T-helper 22 cell (primary cell): ENCODE results near the gene GPR160.

Experiments used
- DNase-seq: peaks from one replicate; pipeline ENCODE4 v3.0.0-alpha.2; 2020; ENCODE audit warnings: low read depth

The GPR160 gene

DNA sequence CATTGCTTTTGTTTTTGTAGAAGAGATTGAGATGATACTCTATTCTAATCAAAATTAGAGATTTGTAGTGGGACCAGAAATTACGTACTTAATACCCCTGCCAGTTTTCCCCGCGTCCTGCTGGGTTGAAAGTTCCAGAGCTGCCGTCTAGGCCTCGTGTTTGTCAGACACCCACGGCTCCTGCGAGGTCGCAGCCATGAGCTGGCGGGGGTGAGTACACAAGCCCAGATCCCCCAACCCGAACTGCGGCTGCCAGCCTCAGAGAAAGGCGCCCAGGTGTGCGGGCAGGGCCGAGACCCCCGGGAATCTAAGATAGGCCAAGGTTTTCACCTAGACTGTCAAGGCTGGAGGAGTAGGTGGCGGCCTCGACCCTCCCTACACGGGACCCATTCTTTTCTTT is 26.3 kb downstream of the GPR160 start:
- DNase-seq, result no peak

GRCh38 chr3:170075441-170076091 is 37.8 kb downstream of the GPR160 start:
- no peak for DNase-seq

GRCh38 chr3:170076715-170077238 is 39.0 kb downstream of the GPR160 start:
- DNase-seq, result no peak

- no peak for DNase-seq
Observed at GRCh38 chr3:170077361-170077760, 39.6 kb downstream of the GPR160 start.

- no peak for DNase-seq
Observed at GRCh38 chr3:170078620-170079281, 41.0 kb downstream of the GPR160 start.

GRCh38 chr3:170079536-170080165 is 41.9 kb downstream of the GPR160 start:
- DNase-seq, result no peak

GRCh38 chr3:170080605-170081004 is 42.8 kb downstream of the GPR160 start:
- no peak for DNase-seq

DNA sequence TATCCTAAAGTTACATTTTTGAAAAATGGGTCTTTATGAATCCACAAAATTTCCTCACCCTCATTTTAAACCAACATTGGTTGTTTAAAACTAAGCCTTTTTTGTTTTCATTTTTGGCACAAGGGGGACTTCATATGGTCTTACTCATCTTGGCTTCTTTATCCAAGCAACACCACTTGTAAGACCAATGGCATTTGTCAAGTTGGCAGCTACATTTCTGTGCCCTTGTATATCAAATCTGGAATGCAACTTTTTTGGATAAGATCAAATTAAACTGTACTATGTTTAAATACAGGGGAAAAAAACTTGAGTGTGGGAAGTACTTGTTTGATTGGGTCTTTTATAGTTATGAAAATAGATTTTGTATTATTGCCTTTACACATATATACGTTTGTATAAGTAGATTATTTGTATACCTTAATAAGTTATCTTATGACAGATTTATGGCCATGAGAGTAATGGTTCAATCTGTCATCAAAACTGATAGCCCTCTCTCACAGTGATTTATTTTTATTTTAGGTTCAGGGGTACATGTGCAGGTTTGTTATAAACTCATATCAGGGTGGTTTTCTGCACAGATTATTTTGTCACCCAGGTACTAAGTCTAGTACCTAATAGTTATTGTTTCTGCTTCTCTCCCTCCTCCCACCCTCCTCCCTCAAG is 43.4 kb downstream of the GPR160 start:
- no peak for DNase-seq

GRCh38 chr3:170083343-170083742 is 45.5 kb downstream of the GPR160 start:
- no peak for DNase-seq

GRCh38 chr3:170085396-170085795 is 47.6 kb downstream of the GPR160 start:
- no peak for DNase-seq

DNA sequence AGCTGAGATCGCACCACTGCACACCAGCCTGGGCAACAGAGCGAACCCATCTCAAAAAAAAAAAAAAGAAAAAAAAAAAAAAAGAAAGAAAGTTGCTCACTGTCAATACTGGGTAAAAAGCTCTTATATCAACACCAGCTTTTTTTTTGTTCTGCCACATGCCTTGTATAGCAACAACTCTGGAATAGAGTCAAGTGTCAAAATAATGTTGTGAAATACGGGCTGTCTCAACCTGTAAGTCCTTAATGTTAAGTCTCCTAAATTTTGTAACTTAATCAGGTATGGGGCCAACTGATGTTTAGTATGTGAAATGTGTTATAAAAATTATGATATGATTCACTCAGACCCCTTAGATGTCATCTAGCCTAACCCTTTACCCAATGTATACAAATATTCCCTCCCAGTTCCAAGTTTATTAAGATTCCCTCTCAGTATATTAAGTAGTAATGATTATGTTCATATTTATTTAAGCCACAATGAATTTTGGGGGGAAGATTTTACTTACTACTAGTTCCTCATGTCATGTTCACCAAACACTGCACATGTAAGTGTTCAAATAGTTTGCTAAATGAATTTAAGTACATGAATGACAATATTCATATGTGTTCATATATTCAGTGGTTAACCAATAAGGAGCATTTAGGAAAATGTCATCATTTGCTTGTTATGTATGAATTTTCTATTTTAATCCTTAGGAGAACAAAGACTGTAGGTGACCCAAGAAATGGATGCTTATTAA is 52.2 kb downstream of the GPR160 start:
- DNase-seq, result no peak

DNA sequence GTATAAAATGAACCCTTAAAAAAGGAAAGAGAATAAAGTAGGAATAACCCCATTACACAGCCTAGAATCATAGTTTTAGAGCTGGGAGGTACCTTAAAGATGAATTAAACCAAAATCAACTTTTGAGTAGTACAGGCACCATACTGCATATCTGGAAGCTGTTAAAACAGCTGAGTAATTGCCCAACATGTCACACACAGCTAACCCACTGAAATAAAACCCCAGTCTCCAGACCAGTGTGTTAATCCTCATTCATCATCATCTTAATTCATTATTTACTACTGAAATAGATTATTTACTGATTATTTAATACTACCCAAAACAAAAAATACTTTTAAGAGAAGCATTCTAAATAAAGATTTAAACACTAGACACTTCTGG is 52.8 kb downstream of the GPR160 start:
- DNase-seq, result no peak

DNA sequence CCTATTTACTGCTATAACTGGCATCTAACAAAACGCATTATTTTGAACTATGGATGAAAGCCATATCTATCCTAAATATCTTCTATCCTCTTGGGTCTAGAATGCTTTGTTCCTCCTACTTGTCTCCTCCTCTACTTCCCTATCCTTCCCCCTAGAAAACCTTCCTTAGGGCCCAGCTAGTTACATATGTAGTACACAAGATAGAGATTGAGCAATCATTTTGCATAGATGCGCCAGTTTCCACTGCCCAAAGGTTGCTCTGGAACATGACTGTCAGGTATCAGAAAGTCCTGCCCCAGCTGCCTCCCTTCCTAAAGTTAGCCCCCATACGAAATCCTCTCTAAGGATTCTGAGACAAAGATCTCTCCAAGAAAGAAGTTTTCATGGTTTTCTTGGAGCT is 55.1 kb downstream of the GPR160 start:
- no peak for DNase-seq

GRCh38 chr3:170095771-170096170 is 58.0 kb downstream of the GPR160 start:
- no peak for DNase-seq

GRCh38 chr3:170096342-170096741 is 58.5 kb downstream of the GPR160 start:
- no peak for DNase-seq

- DNase-seq, result no peak
Observed at GRCh38 chr3:170098753-170099152, 61.0 kb downstream of the GPR160 start.

DNA sequence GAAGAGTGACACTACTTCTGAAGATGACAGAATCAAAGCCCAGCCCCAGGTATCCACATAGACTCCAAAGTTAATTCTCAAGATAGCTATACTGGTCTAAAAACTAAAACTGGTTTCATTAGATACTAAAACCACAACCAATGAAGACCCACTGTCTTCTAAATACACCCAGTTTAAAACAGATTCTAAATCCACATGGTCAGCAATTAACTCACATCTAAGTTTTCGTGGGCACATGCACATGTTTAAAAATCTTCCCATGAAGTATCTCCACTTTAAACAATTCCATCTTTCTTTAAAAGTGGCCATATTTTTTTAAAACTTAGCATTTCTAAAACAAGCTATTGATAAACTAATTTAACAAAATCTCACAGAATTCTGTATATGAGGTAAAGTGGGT is 63.1 kb downstream of the GPR160 start:
- no peak for DNase-seq

DNA sequence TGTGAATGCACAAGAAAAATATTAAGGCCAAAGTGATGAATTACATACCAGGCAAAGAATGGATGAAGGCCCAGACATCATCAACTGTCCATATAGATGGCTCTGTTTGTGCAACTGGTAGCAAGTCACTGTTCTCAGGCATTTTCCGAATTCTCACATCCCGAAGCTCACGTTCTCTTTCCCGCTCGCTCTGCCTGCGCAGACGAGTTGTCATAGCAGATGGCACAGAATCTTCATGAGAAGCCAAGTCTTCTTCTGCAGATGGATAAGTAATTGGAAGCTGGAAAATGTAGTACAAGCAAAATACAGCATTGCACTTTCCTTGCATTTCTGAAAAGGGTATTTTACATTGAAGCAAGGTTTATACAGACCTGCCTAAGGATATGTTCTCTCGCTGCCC is 64.6 kb downstream of the GPR160 start:
- DNase-seq, result no peak

GRCh38 chr3:170107941-170108340 is 70.1 kb downstream of the GPR160 start:
- no peak for DNase-seq

DNA sequence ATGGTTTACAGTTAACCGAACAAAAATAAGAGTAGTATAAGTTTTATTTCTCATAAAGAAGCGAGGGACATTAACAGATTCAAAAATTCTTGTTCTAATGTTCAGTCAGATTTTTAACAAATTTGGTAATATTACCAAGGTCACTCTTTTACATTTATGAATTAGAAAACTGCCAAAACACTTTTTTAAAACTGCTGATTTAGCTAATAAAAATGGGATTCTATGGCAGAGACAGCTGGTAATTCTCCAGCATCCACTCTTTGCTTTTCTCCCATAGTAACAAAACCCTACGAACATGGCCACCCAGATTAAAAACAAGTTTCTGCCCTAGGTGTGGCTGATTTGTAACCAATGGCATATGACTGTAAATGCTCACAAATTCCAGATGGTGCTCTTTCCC is 71.2 kb downstream of the GPR160 start:
- DNase-seq, result no peak

DNA sequence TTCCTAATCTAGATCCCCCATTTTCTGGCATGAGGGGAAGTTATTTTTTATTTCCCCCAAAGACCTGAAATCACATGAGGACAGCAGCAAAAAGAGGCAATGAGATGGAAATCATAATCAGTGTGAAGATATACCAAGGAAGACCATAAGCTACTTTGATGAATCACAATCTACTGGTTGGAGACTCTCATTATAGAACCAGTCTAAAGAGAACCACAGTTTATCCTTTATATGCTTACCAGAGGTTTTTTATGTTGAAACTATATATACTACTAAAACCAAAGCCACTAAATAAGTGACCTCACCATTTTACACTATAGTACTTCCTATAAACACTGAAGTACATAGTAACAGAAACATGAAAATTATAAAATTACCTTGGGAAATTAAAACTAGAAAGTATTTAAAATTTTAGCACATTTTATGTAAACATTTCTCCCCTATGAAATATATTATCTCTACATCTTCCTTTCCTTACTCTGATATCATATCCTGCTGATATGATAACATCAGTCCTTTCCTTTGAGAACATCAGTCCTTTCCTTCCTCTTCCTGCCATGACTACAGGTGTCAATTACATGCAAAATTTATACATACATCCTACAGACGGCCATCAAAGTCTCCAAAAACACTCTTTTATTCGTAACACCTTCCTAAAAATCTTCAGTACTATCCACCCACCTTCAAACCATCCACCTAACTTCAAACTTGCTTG is 71.9 kb downstream of the GPR160 start:
- no peak for DNase-seq
